ENCODE results near the gene PAH. TPM values are rescaled to one million over a fixed set of nuclear protein-coding genes. Genes with fewer than 3 reads are reported as not detected.

PAH gene
- total RNA-seq, 1 donor from 2014 or later = not detected

- TF ChIP-seq, protein P1, sequence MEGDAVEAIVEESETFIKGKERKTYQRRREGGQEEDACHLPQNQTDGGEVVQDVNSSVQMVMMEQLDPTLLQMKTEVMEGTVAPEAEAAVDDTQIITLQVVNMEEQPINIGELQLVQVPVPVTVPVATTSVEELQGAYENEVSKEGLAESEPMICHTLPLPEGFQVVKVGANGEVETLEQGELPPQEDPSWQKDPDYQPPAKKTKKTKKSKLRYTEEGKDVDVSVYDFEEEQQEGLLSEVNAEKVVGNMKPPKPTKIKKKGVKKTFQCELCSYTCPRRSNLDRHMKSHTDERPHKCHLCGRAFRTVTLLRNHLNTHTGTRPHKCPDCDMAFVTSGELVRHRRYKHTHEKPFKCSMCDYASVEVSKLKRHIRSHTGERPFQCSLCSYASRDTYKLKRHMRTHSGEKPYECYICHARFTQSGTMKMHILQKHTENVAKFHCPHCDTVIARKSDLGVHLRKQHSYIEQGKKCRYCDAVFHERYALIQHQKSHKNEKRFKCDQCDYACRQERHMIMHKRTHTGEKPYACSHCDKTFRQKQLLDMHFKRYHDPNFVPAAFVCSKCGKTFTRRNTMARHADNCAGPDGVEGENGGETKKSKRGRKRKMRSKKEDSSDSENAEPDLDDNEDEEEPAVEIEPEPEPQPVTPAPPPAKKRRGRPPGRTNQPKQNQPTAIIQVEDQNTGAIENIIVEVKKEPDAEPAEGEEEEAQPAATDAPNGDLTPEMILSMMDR (IDR thresholded peaks at IDR 0.05) = no peak
- CTCF ChIA-PET = interaction anchor here (2.1 kb wide), 2 partner anchors 9 to 609 kb away, joined by 7 to 9 read pairs; no protein-coding TSS in a partner anchor
- intact Hi-C loops (cut with micrococcal nuclease) = no loop called here
- Mint-ChIP-seq H3K4me1 (no peaks in the 10 kb centered on the region), H3K27me3 (peaks cover 32% of the 10 kb centered on the region), H3K9me3 (peaks cover 12% of the 10 kb centered on the region), H3K27ac (no peak overlapping the region), H3K4me3 (no peak overlapping the region), H3K36me3 (ENCODE audit: low read depth) (no peaks in the 10 kb centered on the region)
- no peak for ATAC-seq (ENCODE audit: low read depth)
- no peak for DNase-seq
- POLR2A ChIA-PET = no interaction called here
Measured at GRCh38 chr12:102939670-102940222, 22.7 kb upstream of the PAH start.

GRCh38 chr12:102939059-102939458 is 22.0 kb upstream of the PAH start:
- CTCF ChIA-PET = interaction anchor here (2.1 kb wide), 2 partner anchors 10 to 610 kb away, joined by 7 to 9 read pairs; no protein-coding TSS in a partner anchor
- POLR2A ChIA-PET = no interaction called here
- peaks cover 12% of the 10 kb centered on the region for H3K9me3 Mint-ChIP-seq
- ATAC-seq (ENCODE audit: low read depth) (no peak), DNase-seq (no peak)
- intact Hi-C loops (cut with micrococcal nuclease) = no loop called here
- peaks cover 32% of the 10 kb centered on the region for H3K27me3 Mint-ChIP-seq
- H3K36me3 Mint-ChIP-seq (ENCODE audit: low read depth) = no peaks in the 10 kb centered on the region
- H3K4me3 Mint-ChIP-seq = no peak overlapping the region
- TF ChIP-seq, protein P1 (IDR thresholded peaks at IDR 0.05) = no peak
- H3K27ac Mint-ChIP-seq = no peak overlapping the region
- H3K4me1 Mint-ChIP-seq = no peaks in the 10 kb centered on the region

- Mint-ChIP-seq H3K36me3 (ENCODE audit: low read depth) (no peaks in the 10 kb centered on the region), H3K27ac (no peak overlapping the region), H3K4me3 (no peak overlapping the region), H3K9me3 (no peaks in the 10 kb centered on the region), H3K4me1 (no peaks in the 10 kb centered on the region), H3K27me3 (peaks cover 27% of the 10 kb centered on the region)
- intact Hi-C loops (cut with micrococcal nuclease) = no loop called here
- ATAC-seq (ENCODE audit: low read depth) = no peak
- DNase-seq = no peak
- CTCF ChIA-PET = no interaction called here
- POLR2A ChIA-PET = no interaction called here
- TF ChIP-seq, protein P1 (IDR thresholded peaks at IDR 0.05) = no peak
Measured at GRCh38 chr12:102933168-102933567, 16.1 kb upstream of the PAH start.

- Mint-ChIP-seq H3K36me3 (ENCODE audit: low read depth) (no peaks in the 10 kb centered on the region), H3K4me1 (no peaks in the 10 kb centered on the region), H3K4me3 (no peak overlapping the region), H3K27ac (no peak overlapping the region), H3K9me3 (no peaks in the 10 kb centered on the region), H3K27me3 (peaks cover 24% of the 10 kb centered on the region)
- intact Hi-C loops (cut with micrococcal nuclease) = no loop called here
- ChIA-PET CTCF (no interaction called here), POLR2A (no interaction called here)
- TF ChIP-seq, protein P1 (IDR thresholded peaks at IDR 0.05) = no peak
- DNase-seq (no peak), ATAC-seq (ENCODE audit: low read depth) (no peak)
Measured at GRCh38 chr12:102927220-102927619, 10.2 kb upstream of the PAH start.

DNA sequence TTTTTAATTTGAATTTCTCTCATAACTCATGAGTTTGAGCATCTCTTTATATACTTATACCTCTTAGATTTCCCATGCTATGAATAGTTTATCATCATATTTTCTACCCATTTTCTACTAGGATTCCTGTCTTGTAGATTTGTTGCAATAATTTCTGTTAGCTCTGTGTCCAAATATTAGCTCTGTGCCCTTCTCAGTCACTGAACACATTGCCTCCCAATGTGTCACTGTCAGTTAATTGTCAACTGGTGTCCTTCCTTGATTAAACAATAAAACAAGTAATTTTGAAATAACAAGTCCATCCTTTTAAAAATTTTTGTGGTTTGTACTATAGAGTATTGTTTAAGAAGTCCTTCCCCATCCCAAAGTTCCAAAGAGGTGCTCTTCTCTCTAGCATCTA is 4.2 kb upstream of the PAH start:
- Mint-ChIP-seq H3K4me3 (no peak overlapping the region), H3K36me3 (ENCODE audit: low read depth) (no peaks in the 10 kb centered on the region), H3K9me3 (no peaks in the 10 kb centered on the region), H3K27me3 (peaks cover 30% of the 10 kb centered on the region), H3K27ac (no peak overlapping the region), H3K4me1 (peaks cover 9% of the 10 kb centered on the region)
- DNase-seq = no peak
- TF ChIP-seq, protein P1 (IDR thresholded peaks at IDR 0.05) = no peak
- no peak for ATAC-seq (ENCODE audit: low read depth)
- ChIA-PET CTCF (no interaction called here), POLR2A (no interaction called here)
- intact Hi-C loops (cut with micrococcal nuclease) = no loop called here

Data from activated B cell treated with CpG ODN at 0.5 μM for 24 hours (primary cell).